OCI-LY1 (cell line): Measurements from ENCODE around the gene CFAP97.

Source experiments
- CTCF ChIP-seq: fragments of 200-600 bp; sonication (generic), shearing (Covaris generic); IDR thresholded peaks from 2 replicates; pipeline ENCODE4 v1.5.1; 2017; ENCODE audit warnings: mild to moderate bottlenecking, antibody characterized with exemption, low read length, moderate library complexity, mixed read lengths
- EZH2 ChIP-seq: fragments of 200-600 bp; sonication (generic), shearing (Covaris generic); IDR thresholded peaks from 2 replicates; pipeline ENCODE4 v1.8.0; 2017; ENCODE audit warnings: borderline replicate concordance, mixed run types, mild to moderate bottlenecking, antibody characterized with exemption, low read length, moderate library complexity, mixed read lengths

- no peak for TF ChIP-seq CTCF
- TF ChIP-seq EZH2, result no peak
These were observed 24.0 kb upstream of the CFAP97 start for GRCh38 chr4:185227713-185228278.
